ENCODE results near the gene ARSA.
"Not testable (repeated sequence)": the region's sequence is repeated elsewhere in the genome, so short reads cannot be mapped to it uniquely, and the experiment has no call there.

The ARSA gene

DNA sequence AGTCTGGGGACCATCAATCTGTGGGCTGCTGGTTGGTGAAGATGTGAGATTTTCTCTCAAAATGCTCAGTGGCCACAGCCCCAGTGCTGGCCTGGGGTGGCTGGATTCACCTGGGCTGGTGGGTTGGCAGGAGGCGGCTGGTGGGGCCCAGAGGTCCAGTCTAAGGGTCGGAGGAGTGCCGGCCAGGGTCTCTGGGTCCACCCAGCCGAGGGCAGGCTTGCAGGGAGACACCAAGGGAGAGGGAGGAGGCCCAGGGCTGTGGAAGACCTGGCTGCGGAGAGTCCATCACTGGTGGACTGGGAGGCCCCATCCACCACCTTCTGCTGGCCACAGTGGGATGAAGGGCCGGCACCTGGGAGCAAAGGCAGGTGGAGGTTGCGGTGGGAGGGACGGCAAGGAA is 44.1 kb upstream of the ARSA start:
- Histone ChIP-seq H3K4me3 (ENCODE audit: low read length in 2 of 2) (no peak overlapping the region), H3K36me3 (ENCODE audit: control insufficient read depth in 2 of 2, insufficient read depth in 2 of 2, low read length in 2 of 2) (no peaks in the 10 kb centered on the region), H3K27me3 (ENCODE audit: control insufficient read depth in 2 of 2, insufficient read depth in 2 of 2, low read length in 2 of 2) (peaks cover 25 to 31% of the 10 kb centered on the region in 2 donors), H3K27ac (ENCODE audit: low read depth in 2 of 2, low read length in 2 of 2) (no peak overlapping the region), H3K4me1 (ENCODE audit: control insufficient read depth in 2 of 2, insufficient read depth in 2 of 2, low read length in 2 of 2) (no peaks in the 10 kb centered on the region), H3K9me3 (ENCODE audit: control insufficient read depth in 2 of 2, low read length in 2 of 2) (no peaks in the 10 kb centered on the region), H3K9ac (ENCODE audit: low read depth in 1 of 2, low read length in 2 of 2) (no peak overlapping the region)

DNA sequence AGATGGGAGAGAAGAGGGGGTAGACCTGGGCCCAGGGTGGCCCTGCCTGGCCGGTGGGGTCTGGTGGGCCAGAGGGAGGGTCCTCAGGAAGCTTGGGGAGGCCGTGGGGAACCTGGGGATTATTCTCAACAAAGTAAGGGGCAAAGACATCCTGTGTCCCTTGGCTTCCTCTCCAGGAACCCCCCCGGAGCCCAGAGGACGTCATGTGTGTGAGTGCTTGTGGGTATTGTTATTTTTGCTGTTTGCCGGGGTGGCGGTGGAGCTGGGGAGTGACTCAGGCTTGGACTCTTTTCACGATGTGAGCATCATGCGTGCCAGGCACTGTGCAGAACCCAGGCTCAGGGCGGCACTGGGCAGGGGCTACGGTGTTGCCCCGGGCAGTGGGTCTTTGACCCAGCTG is 43.7 kb upstream of the ARSA start:
- Histone ChIP-seq H3K4me1 (ENCODE audit: control insufficient read depth in 2 of 2, insufficient read depth in 2 of 2, low read length in 2 of 2) (no peaks in the 10 kb centered on the region), H3K9ac (ENCODE audit: low read depth in 1 of 2, low read length in 2 of 2) (no peak overlapping the region), H3K9me3 (ENCODE audit: control insufficient read depth in 2 of 2, low read length in 2 of 2) (no peaks in the 10 kb centered on the region), H3K36me3 (ENCODE audit: control insufficient read depth in 2 of 2, insufficient read depth in 2 of 2, low read length in 2 of 2) (no peaks in the 10 kb centered on the region), H3K27me3 (ENCODE audit: control insufficient read depth in 2 of 2, insufficient read depth in 2 of 2, low read length in 2 of 2) (peaks cover 25 to 31% of the 10 kb centered on the region in 2 donors), H3K4me3 (ENCODE audit: low read length in 2 of 2) (no peak overlapping the region), H3K27ac (ENCODE audit: low read depth in 2 of 2, low read length in 2 of 2) (no peak overlapping the region)

DNA sequence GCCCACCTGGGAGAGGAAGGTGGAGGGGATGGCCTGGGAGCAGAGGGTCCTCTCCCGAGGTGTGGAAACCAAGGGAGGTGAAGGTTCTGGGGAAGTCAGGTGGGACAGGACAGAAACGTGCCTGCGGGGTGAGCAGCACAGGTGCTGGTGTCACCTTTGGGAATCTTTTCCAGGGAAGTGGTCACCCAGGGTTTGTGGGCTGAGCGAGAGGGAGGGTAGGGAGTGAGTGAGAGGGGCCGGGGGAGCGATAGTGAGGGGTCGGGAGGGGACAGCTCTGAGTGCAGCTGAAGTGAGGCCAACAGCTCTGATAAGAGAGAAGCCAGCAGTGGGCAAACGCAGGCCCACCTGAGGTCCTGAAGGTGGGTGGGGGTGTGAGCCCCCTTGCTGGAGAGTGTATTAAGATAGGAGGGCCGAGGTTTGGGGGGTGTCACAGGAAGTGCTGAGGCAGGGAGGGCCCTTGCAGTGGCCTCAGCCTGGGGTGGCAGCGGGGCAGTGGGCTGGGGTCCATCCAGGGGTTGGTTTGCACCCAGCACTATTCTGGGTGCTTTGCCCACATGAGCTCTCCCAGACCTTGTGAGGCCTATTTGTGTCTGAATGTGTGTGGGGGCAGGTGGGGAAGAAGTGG is 43.1 kb upstream of the ARSA start:
- Histone ChIP-seq H3K36me3 (ENCODE audit: control insufficient read depth in 2 of 2, insufficient read depth in 2 of 2, low read length in 2 of 2) (no peaks in the 10 kb centered on the region), H3K27ac (ENCODE audit: low read depth in 2 of 2, low read length in 2 of 2) (no peak overlapping the region), H3K27me3 (ENCODE audit: control insufficient read depth in 2 of 2, insufficient read depth in 2 of 2, low read length in 2 of 2) (peaks cover 22 to 31% of the 10 kb centered on the region in 2 donors), H3K4me1 (ENCODE audit: control insufficient read depth in 2 of 2, insufficient read depth in 2 of 2, low read length in 2 of 2) (no peaks in the 10 kb centered on the region), H3K9me3 (ENCODE audit: control insufficient read depth in 2 of 2, low read length in 2 of 2) (no peaks in the 10 kb centered on the region), H3K4me3 (ENCODE audit: low read length in 2 of 2) (no peak overlapping the region), H3K9ac (ENCODE audit: low read depth in 1 of 2, low read length in 2 of 2) (no peak overlapping the region)

DNA sequence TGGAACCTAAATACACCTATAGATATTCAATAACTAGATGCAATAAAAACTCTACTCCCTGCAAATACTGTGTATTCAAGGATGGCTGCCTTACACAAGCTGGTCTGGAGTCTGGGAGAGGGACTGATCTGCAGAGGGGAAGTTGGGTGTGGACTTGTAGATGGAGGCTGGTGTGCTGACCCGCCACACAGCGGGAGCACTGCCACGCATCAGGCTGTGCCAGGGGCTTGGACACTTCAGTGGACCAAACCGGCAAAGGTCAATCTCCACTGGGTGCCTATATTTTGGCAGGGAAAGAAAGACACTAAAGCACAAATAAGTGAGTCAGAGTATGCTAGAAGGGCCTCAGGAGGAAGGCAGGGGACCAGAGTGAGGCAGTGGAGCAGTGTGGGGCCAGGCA is 42.6 kb upstream of the ARSA start:
- Histone ChIP-seq H3K9me3 (ENCODE audit: control insufficient read depth in 2 of 2, low read length in 2 of 2) (no peaks in the 10 kb centered on the region), H3K9ac (ENCODE audit: low read depth in 1 of 2, low read length in 2 of 2) (no peak overlapping the region), H3K36me3 (ENCODE audit: control insufficient read depth in 2 of 2, insufficient read depth in 2 of 2, low read length in 2 of 2) (no peaks in the 10 kb centered on the region), H3K4me1 (ENCODE audit: control insufficient read depth in 2 of 2, insufficient read depth in 2 of 2, low read length in 2 of 2) (no peaks in the 10 kb centered on the region), H3K4me3 (ENCODE audit: low read length in 2 of 2) (no peak overlapping the region), H3K27me3 (ENCODE audit: control insufficient read depth in 2 of 2, insufficient read depth in 2 of 2, low read length in 2 of 2) (peaks cover 17 to 27% of the 10 kb centered on the region in 2 donors), H3K27ac (ENCODE audit: low read depth in 2 of 2, low read length in 2 of 2) (no peak overlapping the region)

- Histone ChIP-seq H3K9me3 (ENCODE audit: control insufficient read depth in 2 of 2, low read length in 2 of 2) (no peaks in the 10 kb centered on the region), H3K36me3 (ENCODE audit: control insufficient read depth in 2 of 2, insufficient read depth in 2 of 2, low read length in 2 of 2) (no peaks in the 10 kb centered on the region), H3K9ac (ENCODE audit: low read depth in 1 of 2, low read length in 2 of 2) (no peak overlapping the region), H3K4me3 (ENCODE audit: low read length in 2 of 2) (no peak overlapping the region), H3K27ac (ENCODE audit: low read depth in 2 of 2, low read length in 2 of 2) (no peak overlapping the region), H3K27me3 (ENCODE audit: control insufficient read depth in 2 of 2, insufficient read depth in 2 of 2, low read length in 2 of 2) (peaks cover 2 to 4% of the 10 kb centered on the region in 2 donors), H3K4me1 (ENCODE audit: control insufficient read depth in 2 of 2, insufficient read depth in 2 of 2, low read length in 2 of 2) (no peaks in the 10 kb centered on the region)
These were observed 37.8 kb upstream of the ARSA start for GRCh38 chr22:50665738-50666137.

DNA sequence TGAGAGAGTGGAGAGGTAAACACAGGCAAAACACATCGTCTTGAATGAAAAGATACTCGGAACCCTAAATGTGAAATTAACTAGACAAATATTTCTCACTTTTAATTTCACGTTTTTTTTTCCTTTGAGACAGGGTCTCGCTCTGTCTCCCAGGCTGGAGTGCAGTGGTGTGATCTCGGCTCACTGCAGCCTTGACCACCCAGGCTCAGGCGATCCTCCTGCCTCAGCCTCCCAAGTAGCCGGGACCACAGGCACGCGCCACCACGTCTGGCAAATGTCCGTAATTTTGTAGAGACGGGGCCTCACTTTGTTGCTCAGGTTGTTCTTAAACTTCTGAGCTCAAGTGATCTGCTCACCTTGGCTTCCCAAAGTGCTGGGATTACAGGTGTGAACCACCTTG is 37.3 kb upstream of the ARSA start:
- Histone ChIP-seq H3K4me1 (ENCODE audit: control insufficient read depth in 2 of 2, insufficient read depth in 2 of 2, low read length in 2 of 2) (no peaks in the 10 kb centered on the region), H3K36me3 (ENCODE audit: control insufficient read depth in 2 of 2, insufficient read depth in 2 of 2, low read length in 2 of 2) (no peaks in the 10 kb centered on the region), H3K9me3 (ENCODE audit: control insufficient read depth in 2 of 2, low read length in 2 of 2) (no peaks in the 10 kb centered on the region), H3K27me3 (ENCODE audit: control insufficient read depth in 2 of 2, insufficient read depth in 2 of 2, low read length in 2 of 2) (peaks cover 0 to 2% of the 10 kb centered on the region in 2 donors), H3K9ac (ENCODE audit: low read depth in 1 of 2, low read length in 2 of 2) (no peak overlapping the region), H3K4me3 (ENCODE audit: low read length in 2 of 2) (no peak overlapping the region), H3K27ac (ENCODE audit: low read depth in 2 of 2, low read length in 2 of 2) (no peak overlapping the region)

DNA sequence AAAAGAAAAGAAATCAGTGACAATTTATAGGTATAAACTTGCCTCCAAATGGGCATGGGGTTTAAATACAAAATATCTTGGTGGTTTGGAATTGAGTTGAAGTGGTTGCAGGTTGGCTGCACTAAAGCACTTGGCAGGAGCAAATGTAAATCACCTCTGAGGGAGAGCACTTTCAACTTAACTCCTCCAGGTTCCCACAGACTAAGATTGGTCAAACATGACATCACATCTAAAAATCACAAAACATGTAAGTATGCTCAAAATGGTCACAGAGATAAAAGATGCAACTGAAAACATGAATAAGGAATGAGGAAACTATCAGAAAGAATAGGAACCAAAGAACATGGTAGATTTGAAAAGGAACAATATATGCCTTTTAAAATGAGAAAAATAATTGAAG is 32.4 kb upstream of the ARSA start:
- no peaks in the 10 kb centered on the region for H3K4me1 ChIP-seq (ENCODE audit: control insufficient read depth in 2 of 2, insufficient read depth in 2 of 2, low read length in 2 of 2)
- H3K27me3 ChIP-seq (ENCODE audit: control insufficient read depth in 2 of 2, insufficient read depth in 2 of 2, low read length in 2 of 2): peaks cover 0 to 8% of the 10 kb centered on the region in 2 donors
- H3K4me3 ChIP-seq (ENCODE audit: low read length in 2 of 2): no peak overlapping the region
- H3K9ac ChIP-seq (ENCODE audit: low read depth in 1 of 2, low read length in 2 of 2): no peak overlapping the region
- H3K27ac ChIP-seq (ENCODE audit: low read depth in 2 of 2, low read length in 2 of 2): no peak overlapping the region
- no peaks in the 10 kb centered on the region for H3K9me3 ChIP-seq (ENCODE audit: control insufficient read depth in 2 of 2, low read length in 2 of 2)
- no peaks in the 10 kb centered on the region for H3K36me3 ChIP-seq (ENCODE audit: control insufficient read depth in 2 of 2, insufficient read depth in 2 of 2, low read length in 2 of 2)

DNA sequence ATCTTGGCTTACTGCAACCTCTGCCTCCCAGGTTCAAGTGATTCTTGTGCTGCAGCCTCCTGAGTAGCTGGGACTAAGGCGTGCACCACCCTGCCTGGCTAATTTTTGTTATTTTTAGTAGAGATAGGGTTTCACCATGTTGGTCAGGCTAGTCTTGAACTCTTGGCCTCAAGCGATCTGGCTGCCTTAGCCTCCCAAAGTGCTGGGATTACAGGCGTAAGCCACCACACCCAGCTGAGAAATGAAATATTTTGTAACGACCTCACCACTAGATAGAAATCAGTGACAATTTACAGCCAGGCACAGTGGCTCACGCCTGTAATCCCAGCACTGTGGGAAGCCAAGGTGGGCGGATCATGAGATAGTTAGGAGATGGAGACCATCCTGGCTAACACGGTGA is 31.8 kb upstream of the ARSA start:
- H3K4me1 ChIP-seq (ENCODE audit: control insufficient read depth in 2 of 2, insufficient read depth in 2 of 2, low read length in 2 of 2); H3K27me3 ChIP-seq (ENCODE audit: control insufficient read depth in 2 of 2, insufficient read depth in 2 of 2, low read length in 2 of 2); H3K27ac ChIP-seq (ENCODE audit: low read depth in 2 of 2, low read length in 2 of 2); H3K9me3 ChIP-seq (ENCODE audit: control insufficient read depth in 2 of 2, low read length in 2 of 2); H3K9ac ChIP-seq (ENCODE audit: low read depth in 1 of 2, low read length in 2 of 2); H3K36me3 ChIP-seq (ENCODE audit: control insufficient read depth in 2 of 2, insufficient read depth in 2 of 2, low read length in 2 of 2); H3K4me3 ChIP-seq (ENCODE audit: low read length in 2 of 2): not testable (repeated sequence)

DNA sequence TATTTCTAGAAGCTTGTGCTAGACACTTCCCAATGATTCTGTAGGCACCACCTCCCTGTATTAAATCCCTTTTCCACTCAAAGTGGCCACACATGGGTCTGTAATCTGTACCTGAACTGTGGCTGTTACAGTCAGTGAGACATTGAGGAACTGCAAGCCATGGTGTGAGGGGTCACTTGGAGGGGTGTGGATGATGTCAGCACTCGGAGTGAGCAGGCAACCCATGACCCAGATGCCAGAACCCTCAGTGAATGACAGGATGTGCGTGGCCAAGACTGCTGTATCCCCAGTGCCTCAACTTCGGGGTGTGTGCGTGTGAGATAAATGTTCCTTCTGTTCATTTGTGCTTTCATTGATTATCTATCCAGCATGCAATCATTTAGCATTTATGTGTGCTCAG is 30.0 kb upstream of the ARSA start:
- Histone ChIP-seq H3K27me3 (ENCODE audit: control insufficient read depth in 2 of 2, insufficient read depth in 2 of 2, low read length in 2 of 2) (peaks cover 0 to 8% of the 10 kb centered on the region in 2 donors), H3K4me1 (ENCODE audit: control insufficient read depth in 2 of 2, insufficient read depth in 2 of 2, low read length in 2 of 2) (no peaks in the 10 kb centered on the region), H3K4me3 (ENCODE audit: low read length in 2 of 2) (no peak overlapping the region), H3K9ac (ENCODE audit: low read depth in 1 of 2, low read length in 2 of 2) (no peak overlapping the region), H3K36me3 (ENCODE audit: control insufficient read depth in 2 of 2, insufficient read depth in 2 of 2, low read length in 2 of 2) (no peaks in the 10 kb centered on the region), H3K27ac (ENCODE audit: low read depth in 2 of 2, low read length in 2 of 2) (no peak overlapping the region), H3K9me3 (ENCODE audit: control insufficient read depth in 2 of 2, low read length in 2 of 2) (no peaks in the 10 kb centered on the region)

DNA sequence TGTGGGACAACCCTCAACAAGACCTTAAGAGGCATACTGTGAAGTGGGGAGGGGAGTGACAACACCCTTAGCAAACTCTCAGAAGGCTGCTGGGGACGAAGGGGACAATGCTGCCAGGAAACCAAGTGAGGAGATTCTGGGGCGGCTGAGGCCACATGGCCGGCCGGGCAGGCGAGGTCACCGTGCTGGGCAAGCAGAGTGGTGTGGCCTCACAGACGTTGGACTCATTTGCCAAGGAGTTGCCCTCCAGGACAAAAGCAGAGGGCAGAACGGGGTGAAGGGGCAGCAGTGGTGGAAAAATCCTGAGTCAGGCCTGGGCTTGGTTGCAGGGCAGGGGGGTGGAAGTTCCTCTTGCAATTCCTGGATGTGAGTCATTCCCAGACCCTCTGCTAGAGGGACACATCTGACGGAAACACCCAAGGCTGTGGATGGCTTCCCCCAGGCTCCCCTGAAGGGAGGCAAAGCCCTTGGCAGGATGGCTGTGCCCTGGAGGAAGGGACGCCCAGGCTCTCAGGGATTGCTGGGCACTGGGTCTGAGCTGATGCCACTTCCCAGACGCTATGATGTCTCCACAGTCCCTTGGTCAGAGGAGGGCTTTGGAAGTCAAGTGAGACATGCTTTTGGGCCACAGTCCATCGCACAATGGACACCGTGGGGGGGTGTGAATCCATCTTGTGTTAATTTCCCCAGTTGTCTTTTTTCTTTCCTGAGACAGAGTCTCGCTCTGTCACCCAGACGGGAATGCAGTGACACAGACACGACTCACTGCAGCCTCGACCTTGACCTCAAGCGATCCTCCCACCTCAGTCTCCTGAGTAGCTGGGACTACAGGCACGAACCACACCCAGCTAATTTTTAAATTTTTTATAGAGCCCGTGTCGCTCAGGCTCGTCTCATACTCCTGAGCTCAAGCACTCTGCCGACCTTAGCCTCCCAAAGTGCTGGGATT is 28.4 kb upstream of the ARSA start:
- H3K9me3 ChIP-seq (ENCODE audit: control insufficient read depth in 2 of 2, low read length in 2 of 2): no peaks in the 10 kb centered on the region
- no peak overlapping the region for H3K4me3 ChIP-seq (ENCODE audit: low read length in 2 of 2)
- no peaks in the 10 kb centered on the region for H3K4me1 ChIP-seq (ENCODE audit: control insufficient read depth in 2 of 2, insufficient read depth in 2 of 2, low read length in 2 of 2)
- no peaks in the 10 kb centered on the region for H3K36me3 ChIP-seq (ENCODE audit: control insufficient read depth in 2 of 2, insufficient read depth in 2 of 2, low read length in 2 of 2)
- peaks cover 0 to 8% of the 10 kb centered on the region in 2 donors for H3K27me3 ChIP-seq (ENCODE audit: control insufficient read depth in 2 of 2, insufficient read depth in 2 of 2, low read length in 2 of 2)
- peak overlapping the region in 1 of 2 donors; percentile 13 for H3K27ac ChIP-seq (ENCODE audit: low read depth in 2 of 2, low read length in 2 of 2)
- H3K9ac ChIP-seq (ENCODE audit: low read depth in 1 of 2, low read length in 2 of 2): no peak overlapping the region
